HAP-1 (cell line): ENCODE measurements around the gene IKZF1.

Experiments
- DNase-seq, 2 experiments: peaks; one replicate each; pipeline ENCODE4 v3.0.0-alpha.2; 2016 to 2020; ENCODE audit warnings: low spot score in 2 of 2
- H3K27me3 ChIP-seq: fragments of 250-450 bp; sonication (Bioruptor Pico); 2 replicates; pipeline ENCODE4 v1.5.1; 2020; ENCODE audit warnings: low read depth, mild to moderate bottlenecking, moderate library complexity
- H3K36me3 ChIP-seq: fragments of 250-450 bp; sonication (Bioruptor Pico); replicated peaks from 2 replicates; pipeline ENCODE4 v1.5.1; 2020; ENCODE audit warnings: mild to moderate bottlenecking
- H3K4me1 ChIP-seq: fragments of 250-450 bp; sonication (Bioruptor Pico); 2 replicates; pipeline ENCODE4 v1.5.1; 2020; ENCODE audit warnings: mild to moderate bottlenecking
- H3K4me3 ChIP-seq: fragments of 250-450 bp; sonication (Bioruptor Pico); 2 replicates; pipeline ENCODE4 v1.5.1; 2020; ENCODE audit warnings: mild to moderate bottlenecking, moderate library complexity
- H3K9me3 ChIP-seq: fragments of 250-450 bp; sonication (Bioruptor Pico); 2 replicates; pipeline ENCODE4 v1.5.1; 2020; ENCODE audit warnings: mild to moderate bottlenecking, moderate library complexity
- in situ Hi-C: fragments of 300-500 bp; cut with MboI; formaldehyde crosslinking; loops from 3 replicates; pipeline ENCODE4 v1.14.3; 2020; ENCODE audit warnings: low sequenced_read_pairs, inconsistent platforms, mixed read lengths

The IKZF1 gene

GRCh38 chr7:50273870-50274269 is 30.6 kb upstream of the IKZF1 start:
- Histone ChIP-seq H3K27me3 (no peaks in the 10 kb centered on the region; the same call in 1 of the 2 replicates), H3K36me3 (no peaks in the 10 kb centered on the region), H3K9me3 (no peaks in the 10 kb centered on the region), H3K4me3 (no peak overlapping the region), H3K4me1 (no peaks in the 10 kb centered on the region)
- no peak for DNase-seq
- in situ Hi-C loops, result no loop called here

DNA sequence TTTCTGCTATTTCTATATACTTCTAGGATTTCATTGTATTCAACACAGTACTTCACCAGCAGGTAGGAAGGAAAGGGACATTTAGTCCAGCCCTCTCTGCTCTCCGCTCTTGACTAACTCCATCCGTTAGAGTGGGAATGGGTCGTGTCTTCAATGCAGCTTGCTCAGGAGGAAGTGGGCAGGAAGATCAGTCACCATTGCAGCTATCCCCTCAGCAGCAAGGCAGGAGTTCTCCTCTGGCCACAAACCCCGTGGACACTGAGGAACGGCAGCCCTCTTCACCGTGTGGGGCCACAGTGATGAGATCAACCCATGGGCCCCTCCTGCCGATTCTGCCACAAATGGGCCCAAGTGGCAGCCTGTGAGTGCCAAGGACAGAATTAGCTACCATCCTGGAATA is 30.2 kb upstream of the IKZF1 start:
- H3K4me1 ChIP-seq, result no peaks in the 10 kb centered on the region
- no peak for DNase-seq
- in situ Hi-C loops, result no loop called here
- no peaks in the 10 kb centered on the region for H3K9me3 ChIP-seq
- no peaks in the 10 kb centered on the region for H3K36me3 ChIP-seq
- no peak overlapping the region for H3K4me3 ChIP-seq
- H3K27me3 ChIP-seq, result no peaks in the 10 kb centered on the region; the same call in 1 of the 2 replicates

- no peak for DNase-seq
- H3K4me1 ChIP-seq, result no peaks in the 10 kb centered on the region
- in situ Hi-C loops, result no loop called here
These were observed 29.1 kb upstream of the IKZF1 start for GRCh38 chr7:50275430-50275829.

GRCh38 chr7:50276483-50276882 is 28.0 kb upstream of the IKZF1 start:
- no peak overlapping the region for H3K4me3 ChIP-seq
- in situ Hi-C loops, result no loop called here
- H3K9me3 ChIP-seq, result no peaks in the 10 kb centered on the region
- H3K36me3 ChIP-seq, result no peaks in the 10 kb centered on the region
- DNase-seq, result no peak
- H3K4me1 ChIP-seq, result no peaks in the 10 kb centered on the region
- H3K27me3 ChIP-seq, result no peaks in the 10 kb centered on the region; the same call in 1 of the 2 replicates

More at GRCh38 chr7:50275430-50275829, 29.1 kb upstream of the IKZF1 start:
- no peaks in the 10 kb centered on the region; the same call in 1 of the 2 replicates for H3K27me3 ChIP-seq
- no peak overlapping the region for H3K4me3 ChIP-seq
- no peaks in the 10 kb centered on the region for H3K36me3 ChIP-seq
- H3K9me3 ChIP-seq, result no peaks in the 10 kb centered on the region

- no peaks in the 10 kb centered on the region for H3K9me3 ChIP-seq
- H3K4me1 ChIP-seq, result no peaks in the 10 kb centered on the region
- no peaks in the 10 kb centered on the region; the same call in 1 of the 2 replicates for H3K27me3 ChIP-seq
- in situ Hi-C loops, result no loop called here
- DNase-seq, result no peak
- H3K4me3 ChIP-seq, result no peak overlapping the region
- H3K36me3 ChIP-seq, result no peaks in the 10 kb centered on the region
These were observed 26.4 kb upstream of the IKZF1 start for GRCh38 chr7:50278120-50278519.

- H3K36me3 ChIP-seq, result no peaks in the 10 kb centered on the region
- H3K4me3 ChIP-seq, result no peak overlapping the region
- no peak for DNase-seq
- in situ Hi-C loops, result no loop called here
- no peaks in the 10 kb centered on the region for H3K27me3 ChIP-seq
- H3K4me1 ChIP-seq, result no peaks in the 10 kb centered on the region
- no peaks in the 10 kb centered on the region for H3K9me3 ChIP-seq
These were observed 22.7 kb upstream of the IKZF1 start for GRCh38 chr7:50281680-50282445.

DNA sequence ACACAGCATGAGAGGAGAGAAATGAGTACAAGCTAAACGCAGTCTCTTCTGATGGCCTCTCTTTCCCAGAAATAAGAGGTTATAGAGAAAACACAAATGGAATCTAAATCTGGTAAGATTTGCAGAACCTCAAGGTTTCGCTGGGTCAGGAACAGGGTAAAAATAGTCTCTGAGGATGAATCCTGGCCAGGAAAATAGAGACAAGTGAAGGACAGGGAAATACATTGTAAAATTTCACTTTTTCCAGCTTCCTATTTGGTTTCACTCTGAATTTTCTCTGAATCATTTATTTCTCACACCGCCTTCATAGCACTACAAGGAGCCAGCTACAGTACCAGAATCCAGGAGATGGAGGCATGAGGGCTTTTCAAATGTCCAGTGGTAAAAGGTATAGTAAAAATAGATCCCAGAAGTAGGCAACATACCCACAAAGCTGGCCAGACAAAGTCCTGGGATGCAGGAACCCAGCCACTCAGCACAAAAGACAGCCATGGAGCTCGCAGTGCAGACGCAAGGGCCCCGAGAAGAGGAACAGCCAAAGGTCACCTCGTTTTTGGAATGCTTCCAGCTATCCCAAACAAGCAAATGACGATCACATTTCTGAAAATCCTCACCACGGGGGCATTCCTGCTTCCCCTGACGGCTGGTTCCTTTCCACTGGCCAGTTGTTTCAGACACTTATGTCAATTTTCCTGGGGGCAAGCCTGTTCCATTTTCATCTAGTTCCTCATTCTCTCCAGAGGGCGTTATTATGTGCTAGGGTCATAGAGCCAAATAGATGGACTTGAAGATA is 21.5 kb upstream of the IKZF1 start:
- no peaks in the 10 kb centered on the region for H3K27me3 ChIP-seq
- in situ Hi-C loops, result no loop called here
- DNase-seq, result no peak
- no peaks in the 10 kb centered on the region for H3K4me1 ChIP-seq
- no peaks in the 10 kb centered on the region for H3K36me3 ChIP-seq
- H3K9me3 ChIP-seq, result no peaks in the 10 kb centered on the region
- H3K4me3 ChIP-seq, result no peak overlapping the region

DNA sequence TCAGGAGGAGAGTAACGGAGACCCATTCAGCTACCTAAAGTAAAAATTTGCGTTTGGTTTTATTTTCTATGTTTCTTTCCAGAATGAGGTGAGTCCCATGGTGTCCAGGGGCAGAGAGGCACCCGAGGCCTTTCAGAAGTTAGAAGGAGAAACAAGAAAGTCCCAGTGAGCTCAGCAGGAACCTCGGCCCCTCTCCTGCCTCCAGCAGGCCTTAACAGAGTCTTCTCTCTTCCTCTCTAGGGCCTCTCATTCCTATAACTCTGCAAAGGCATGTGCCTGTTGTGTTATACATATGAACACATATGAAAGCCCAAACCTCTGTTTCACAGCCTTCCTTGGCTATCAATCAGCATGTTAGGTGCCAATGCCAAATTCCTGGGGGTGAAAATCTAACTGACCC is 20.8 kb upstream of the IKZF1 start:
- H3K4me1 ChIP-seq, result no peaks in the 10 kb centered on the region
- H3K36me3 ChIP-seq, result no peaks in the 10 kb centered on the region
- in situ Hi-C loops, result no loop called here
- no peak overlapping the region for H3K4me3 ChIP-seq
- no peak for DNase-seq
- no peaks in the 10 kb centered on the region; the same call in 1 of the 2 replicates for H3K27me3 ChIP-seq
- H3K9me3 ChIP-seq, result no peaks in the 10 kb centered on the region

- Histone ChIP-seq H3K4me1 (no peaks in the 10 kb centered on the region), H3K9me3 (no peaks in the 10 kb centered on the region), H3K27me3 (no peaks in the 10 kb centered on the region; the same call in 1 of the 2 replicates), H3K36me3 (no peaks in the 10 kb centered on the region), H3K4me3 (no peak overlapping the region)
- in situ Hi-C loops, result no loop called here
- no peak for DNase-seq
These were observed 20.2 kb upstream of the IKZF1 start for GRCh38 chr7:50284296-50284695.

GRCh38 chr7:50285269-50285668 is 19.2 kb upstream of the IKZF1 start:
- Histone ChIP-seq H3K9me3 (no peaks in the 10 kb centered on the region), H3K27me3 (no peaks in the 10 kb centered on the region; the same call in 1 of the 2 replicates), H3K4me3 (no peak overlapping the region), H3K4me1 (no peaks in the 10 kb centered on the region), H3K36me3 (no peaks in the 10 kb centered on the region)
- in situ Hi-C loops, result no loop called here
- DNase-seq, result no peak

DNA sequence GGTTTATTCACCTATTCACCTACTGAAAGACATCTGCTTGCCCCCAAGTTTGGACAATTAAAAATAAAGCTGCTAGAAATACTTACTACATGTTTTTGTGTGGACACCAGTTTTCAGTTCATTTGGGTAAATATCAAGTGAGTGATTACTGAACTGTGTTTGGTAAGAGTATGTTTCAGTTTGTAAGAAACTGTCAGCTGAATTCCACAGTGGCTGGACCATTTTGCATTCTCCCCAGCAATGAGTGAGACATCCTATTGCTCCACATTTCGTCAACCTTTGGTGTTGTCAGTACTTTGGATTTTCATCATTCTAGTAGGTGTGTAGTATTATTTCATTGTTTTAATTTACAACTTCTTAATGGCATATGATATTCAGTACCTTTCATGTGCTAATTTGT is 17.4 kb upstream of the IKZF1 start:
- in situ Hi-C loops, result no loop called here
- H3K36me3 ChIP-seq, result no peaks in the 10 kb centered on the region

DNA sequence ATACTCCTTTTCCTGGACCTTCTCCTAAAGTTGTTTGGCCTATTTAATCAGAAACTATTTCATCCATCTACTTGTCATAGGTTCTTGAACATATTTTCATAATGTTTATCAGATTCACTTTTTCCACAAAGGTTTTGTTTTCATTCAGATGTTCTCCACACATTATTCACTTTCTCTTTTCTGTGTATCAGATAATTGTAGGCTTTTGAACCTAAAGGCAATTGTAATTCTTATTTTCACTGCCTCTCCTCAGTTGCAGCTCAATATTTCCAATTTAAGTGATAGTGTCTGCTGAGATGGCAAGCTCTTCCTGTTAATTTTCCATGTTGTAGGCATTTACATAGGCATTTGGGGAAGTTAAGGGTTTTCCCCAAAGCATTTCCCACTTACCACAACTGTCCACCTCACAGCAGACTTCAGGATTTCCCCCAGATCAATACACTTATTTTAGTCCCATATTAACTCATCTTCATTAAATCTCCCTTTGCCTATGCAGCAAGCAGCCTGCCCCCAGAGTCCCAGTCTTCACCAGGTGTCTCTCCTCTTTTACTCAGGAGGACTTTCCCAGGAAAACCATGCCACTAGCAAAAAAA is 12.3 kb upstream of the IKZF1 start:
- no peaks in the 10 kb centered on the region for H3K9me3 ChIP-seq
- H3K4me1 ChIP-seq, result no peaks in the 10 kb centered on the region
- H3K27me3 ChIP-seq, result no peaks in the 10 kb centered on the region; the same call in 1 of the 2 replicates
- H3K36me3 ChIP-seq, result no peaks in the 10 kb centered on the region
- no peak overlapping the region for H3K4me3 ChIP-seq
- in situ Hi-C loops, result no loop called here
- DNase-seq, result no peak

More for the DNA sequence above, 17.4 kb upstream of the IKZF1 start:
- Histone ChIP-seq H3K4me1 (no peaks in the 10 kb centered on the region), H3K27me3 (no peaks in the 10 kb centered on the region; the same call in 1 of the 2 replicates), H3K9me3 (no peaks in the 10 kb centered on the region), H3K4me3 (no peak overlapping the region)
- no peak for DNase-seq

GRCh38 chr7:50292763-50293162 is 11.8 kb upstream of the IKZF1 start:
- Histone ChIP-seq H3K4me3 (no peak overlapping the region), H3K4me1 (no peaks in the 10 kb centered on the region), H3K9me3 (no peaks in the 10 kb centered on the region), H3K27me3 (no peaks in the 10 kb centered on the region; the same call in 1 of the 2 replicates), H3K36me3 (no peaks in the 10 kb centered on the region)
- in situ Hi-C loops, result no loop called here
- no peak for DNase-seq
